ENCODE measurements around the gene LRRC42.
"Not testable (repeated sequence)": the region's sequence is repeated elsewhere in the genome, so short reads cannot be mapped to it uniquely, and the experiment has no call there.

Gene LRRC42

DNA sequence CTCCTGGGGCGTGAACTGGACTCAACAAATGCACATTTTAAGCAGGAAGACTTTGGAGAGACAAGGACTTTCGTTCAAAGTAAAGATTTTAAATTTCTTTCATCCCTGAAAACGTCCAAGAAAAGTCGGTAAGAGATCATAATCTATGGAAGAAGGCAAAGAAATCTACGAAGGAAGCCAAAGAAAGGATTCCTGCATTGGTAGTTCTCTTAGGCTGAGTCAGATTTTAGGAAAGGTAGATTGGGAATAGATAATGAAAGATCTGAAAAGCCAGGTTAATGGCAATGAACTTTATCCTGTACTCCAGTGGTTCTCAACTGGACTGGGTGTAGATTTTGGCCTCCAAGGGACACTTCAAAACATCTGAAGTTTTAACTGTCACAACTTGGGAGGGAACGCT lies 3.1 kb upstream of the LRRC42 start:
- DNase-seq = no peak

DNA sequence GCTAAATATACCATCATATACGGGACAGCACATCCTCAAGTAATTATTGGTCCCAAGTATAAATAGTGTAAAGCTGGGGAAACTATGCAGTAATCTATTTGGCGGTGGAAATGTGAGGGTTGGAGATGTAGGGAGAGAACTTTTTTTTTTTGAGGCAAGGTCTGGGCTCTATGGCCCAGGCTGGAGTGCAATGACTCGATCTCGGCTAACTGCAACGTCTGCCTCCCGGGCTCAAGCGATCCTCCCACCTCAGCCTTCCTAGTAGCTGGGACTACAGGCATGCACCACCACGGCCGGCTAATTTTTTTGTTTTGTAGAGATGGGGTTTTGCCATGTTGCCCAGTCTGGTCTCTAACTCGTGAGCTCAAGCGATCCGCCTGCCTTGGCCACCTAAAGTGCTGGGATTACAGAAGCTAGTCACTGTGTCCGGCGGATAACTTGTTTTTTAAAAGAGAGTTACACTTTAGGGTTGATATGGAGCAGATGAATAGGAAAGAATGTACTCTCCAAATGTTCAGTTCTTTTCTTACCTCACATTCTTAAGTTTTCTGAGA lies 2.6 kb upstream of the LRRC42 start:
- DNase-seq = no peak

DNA sequence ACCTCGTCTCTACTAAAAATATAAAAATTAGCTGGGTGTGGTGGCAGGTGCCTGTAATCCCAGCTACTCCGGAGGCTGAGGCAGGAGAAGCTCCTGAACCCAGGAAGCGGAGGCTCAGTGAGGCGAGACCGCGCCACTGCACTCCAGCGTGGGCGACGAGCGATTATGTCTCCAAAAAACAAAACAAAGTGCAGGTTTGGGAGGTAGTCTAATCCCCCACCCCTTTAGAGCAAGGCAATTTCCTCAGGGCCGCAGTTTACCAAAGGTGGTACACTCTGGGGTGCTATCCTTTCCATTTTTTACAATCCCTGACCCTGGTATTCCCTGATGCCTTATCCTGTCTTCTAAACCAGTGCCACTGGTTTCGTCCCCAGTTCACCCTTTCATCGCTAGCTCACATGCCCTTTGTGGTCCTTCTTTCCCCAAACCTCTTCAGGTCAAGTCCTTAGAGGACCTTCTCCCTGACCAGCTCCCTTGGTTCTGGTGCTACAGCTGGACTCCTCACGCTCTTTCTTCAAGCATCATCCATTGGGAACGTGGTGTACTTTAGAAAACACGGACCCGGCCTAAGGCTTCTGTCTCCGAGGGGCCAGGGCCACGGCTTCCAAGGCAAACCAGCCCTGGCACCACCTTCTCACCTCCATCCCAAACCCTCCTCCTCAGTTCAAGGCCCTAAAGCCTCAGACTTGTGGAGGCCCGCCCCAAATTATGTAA lies 1.5 kb upstream of the LRRC42 start:
- no peak for DNase-seq

DNA sequence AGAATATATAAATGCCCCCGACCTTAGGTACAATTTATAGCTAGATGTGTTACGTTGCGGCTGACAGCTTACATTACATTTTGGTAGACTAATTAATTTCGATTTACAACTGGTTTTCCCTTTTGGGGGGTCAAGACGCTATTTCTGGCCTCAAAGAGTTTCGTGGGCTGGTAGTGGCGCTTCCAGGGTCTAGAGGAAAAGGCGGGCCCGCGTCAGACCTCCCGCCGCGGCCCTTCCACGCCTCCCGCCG lies 1.0 kb upstream of the LRRC42 start:
- peak; percentile 63 for DNase-seq

DNA sequence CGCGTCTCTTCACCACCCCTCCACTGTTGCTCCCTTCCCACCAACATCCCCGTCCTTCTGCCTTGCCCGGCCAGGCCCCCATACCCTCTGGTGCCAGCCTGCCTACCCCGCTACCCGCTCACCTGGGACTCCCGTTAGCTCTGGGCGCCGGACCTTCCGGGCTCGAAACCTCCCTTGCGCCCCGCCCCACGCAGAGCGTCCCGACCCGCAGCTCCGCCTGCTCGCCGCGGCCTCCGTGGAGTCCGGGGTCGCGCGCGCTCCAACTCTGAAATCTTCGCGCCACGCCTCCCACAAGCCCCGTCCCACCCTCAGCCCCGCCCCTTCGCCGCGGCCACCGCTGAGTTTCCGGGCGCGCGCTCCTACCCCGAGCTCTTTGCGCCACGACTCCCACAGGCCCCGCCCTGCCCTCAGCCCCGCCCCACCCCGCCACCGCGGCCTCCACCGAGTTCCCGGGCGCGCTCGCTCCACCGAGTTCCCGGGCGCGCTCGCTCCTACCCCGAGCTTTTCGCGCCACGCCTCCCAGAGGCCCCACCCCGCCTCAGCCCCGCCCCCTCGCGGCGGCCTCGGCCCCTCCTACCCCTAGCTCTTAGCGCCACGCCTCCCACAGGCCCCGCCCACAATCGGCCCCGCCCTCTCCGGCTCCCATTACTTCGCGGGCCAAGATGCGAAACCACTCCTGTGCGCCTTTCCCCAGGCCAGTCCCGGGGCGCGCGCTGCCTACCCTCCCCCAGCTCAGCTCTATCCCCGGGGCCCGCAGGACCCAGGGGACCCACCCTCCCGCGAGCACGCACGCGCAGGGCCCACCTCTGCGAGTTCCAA lies 508 bp upstream of the LRRC42 start, which contains the start of gene IFT25:
TSS of gene IFT25 (minus strand) at position 267 of the 819 bp plus-strand sequence. CDS start 5,617 bp downstream, outside the sequence.
- peak; percentile 90 for DNase-seq

DNA sequence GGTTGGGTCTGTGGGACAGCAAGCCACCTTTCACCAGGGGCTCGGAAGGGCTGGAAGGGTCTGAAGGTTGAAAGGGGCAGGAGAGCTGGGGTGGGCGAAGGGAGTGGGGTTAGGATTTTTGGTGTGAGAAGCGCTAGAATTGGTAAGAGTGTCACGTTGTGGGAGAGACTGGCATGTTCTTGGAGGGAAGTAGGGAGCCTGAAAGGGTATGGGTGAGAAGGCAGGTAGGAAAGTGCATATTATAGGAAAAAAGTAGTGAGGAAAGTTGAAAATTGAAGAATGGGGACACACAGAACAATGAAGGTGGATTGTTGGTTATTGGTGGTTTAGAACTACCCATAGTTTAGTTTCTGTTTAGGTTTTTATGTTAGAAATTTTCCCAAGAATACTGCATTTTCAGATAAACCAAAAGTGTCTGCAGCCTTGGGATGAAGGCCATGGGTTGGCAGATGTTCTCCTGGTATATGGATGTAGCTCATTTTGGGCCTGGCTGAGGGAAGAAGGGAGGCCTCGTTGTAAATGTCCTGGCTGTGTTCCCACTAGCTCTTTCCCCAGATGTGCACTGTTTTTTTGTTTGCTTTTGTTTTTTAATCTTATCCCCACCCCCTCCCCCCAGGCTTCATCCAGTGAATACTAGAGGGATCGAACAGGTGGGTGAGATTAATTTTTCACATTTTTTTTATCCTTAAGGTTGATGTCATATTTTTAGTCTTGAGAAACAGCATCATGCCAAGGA lies 1.2 kb downstream of the LRRC42 start:
- DNase-seq = no peak

DNA sequence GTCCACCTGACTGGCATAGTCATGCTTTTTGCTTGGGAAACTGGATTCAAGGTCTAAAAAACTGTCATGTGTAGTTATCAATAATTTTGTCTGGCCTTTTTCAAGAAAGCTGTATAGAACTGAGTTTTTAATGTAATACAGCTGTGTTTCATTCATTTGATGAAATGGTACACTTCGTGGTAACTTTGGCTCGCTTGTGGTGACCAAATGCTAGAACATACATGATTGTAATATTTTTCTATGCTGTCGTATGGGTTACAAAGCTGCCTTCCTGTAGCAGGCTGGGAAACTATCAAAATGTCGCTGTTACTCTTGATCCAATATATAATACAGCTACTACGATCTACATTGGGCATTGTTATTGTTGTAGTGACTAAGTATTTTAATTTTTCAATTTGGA lies 2.1 kb downstream of the LRRC42 start:
- DNase-seq = no peak

DNA sequence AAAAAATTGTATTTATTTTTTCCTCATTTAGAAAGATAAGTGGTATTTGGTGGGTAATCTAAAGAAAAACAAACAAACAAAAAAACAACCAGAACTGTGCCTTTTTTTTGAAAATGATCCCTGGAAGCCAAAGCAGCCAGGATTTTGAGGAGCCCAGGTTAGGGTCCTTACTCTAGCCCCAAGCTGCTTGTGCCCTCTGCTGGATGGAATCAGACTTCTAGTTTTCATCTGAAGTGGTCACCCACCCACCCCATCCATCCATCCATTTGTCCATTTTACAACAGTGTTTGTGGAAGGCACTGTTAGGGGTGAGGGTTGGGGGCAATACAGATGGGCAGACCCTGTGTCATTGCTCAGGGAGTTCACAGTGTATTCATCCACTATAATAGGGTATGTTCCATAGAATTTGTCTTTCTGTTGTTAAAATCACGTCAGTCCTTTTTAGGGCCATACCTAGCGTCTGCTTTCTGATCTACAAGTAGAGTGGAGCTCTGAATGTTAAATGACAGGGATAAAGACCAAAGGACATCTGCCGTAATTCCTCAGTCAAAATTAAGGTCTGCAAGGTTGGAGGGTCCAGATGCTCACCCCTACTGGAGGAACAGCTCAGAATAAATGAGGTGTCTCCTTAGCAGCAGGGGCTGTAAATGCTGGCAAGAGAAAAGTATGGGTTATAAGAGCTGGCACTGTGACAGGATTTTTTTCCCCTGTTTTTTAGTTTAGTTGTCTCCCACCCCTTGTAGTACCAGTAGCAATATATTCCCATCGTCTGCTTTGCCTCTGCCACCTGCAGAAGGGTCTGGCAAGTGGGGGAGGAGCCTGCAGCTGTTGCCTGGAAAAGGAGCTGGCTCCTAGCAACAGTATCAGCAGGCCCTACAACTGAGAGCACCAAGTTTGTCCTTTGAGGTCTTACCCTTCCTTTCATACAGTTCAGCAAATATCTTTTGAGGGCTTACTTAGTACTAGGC lies 3.2 kb downstream of the LRRC42 start:
- peak; percentile 23 for DNase-seq

DNA sequence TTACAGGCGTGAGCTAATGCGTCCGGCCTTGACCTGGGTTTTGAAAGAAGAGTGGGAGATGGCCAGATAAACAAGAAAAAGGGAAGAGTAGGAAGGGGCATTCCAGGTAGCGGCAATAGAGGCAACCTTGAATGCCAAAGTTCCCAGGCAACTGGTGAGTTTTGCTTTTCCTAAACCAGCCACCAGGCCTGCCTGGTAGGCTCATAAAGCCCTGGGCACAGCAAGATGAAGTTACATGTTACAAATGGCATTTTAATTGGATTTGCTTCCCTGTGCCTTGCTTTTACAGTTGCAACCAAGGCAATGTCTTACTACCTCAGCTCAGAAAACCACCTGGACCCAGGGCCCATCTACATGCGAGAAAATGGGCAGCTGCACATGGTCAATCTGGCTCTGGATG lies 5.5 kb downstream of the LRRC42 start:
- DNase-seq = no peak

DNA sequence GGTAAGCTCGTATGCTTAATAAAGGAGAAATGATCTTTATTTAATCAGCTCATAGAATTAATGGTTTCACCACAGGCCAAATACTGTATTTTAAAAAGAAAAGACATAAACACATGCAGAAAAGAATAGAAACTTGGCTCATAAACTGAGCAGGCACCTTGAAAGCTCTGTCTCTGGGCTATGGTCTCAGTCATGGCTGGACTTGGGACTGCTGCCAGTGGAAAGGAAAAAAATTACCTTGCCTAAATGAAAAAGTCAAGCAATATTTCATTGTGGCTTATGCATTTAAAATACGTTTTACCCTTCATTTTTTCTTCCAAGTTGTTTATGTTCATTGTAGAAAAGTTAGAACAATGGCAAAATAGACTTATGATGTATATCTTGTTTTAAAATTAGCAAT lies 8.0 kb downstream of the LRRC42 start:
- DNase-seq = no peak

DNA sequence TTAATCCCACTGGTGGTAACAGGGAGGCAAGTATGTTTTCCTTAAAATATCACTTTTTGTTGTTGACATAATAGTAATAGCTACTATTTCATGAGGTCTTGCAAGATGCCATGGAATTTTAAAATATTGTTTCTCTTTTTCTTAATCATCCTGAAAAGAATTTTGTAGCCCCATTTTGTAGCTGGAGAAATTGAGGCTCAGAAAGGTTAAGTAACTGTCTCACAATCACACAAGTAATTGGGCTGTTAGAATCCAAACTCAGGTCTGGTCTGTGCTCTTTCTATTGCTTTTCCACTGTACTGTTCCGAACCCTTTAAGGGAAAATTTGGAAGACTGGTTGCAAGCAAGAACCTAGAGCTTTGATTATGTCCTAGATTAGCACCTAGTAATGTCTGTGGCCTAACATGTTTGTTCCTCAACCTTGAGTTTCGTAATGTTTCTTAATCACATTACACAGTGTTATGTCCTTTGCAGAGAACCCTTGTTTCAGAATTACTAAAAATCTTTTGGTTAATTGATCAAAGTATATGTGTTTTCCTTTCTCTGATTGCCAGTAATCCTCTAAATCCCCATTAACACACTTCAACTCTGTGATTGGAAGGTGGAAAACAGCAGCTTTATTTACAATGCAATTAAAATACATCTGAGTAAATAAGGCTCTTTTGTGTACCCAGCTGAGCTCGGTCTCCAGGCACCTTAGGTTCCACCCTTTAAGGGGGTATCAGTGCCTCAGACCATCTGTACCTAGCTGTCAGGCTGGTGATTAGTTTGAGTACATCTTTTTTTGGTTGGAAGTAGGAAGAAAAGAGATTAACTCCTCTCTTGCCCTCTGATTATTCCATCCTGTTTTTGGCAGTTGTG lies 10.4 kb downstream of the LRRC42 start:
- DNase-seq = peak; percentile 96

DNA sequence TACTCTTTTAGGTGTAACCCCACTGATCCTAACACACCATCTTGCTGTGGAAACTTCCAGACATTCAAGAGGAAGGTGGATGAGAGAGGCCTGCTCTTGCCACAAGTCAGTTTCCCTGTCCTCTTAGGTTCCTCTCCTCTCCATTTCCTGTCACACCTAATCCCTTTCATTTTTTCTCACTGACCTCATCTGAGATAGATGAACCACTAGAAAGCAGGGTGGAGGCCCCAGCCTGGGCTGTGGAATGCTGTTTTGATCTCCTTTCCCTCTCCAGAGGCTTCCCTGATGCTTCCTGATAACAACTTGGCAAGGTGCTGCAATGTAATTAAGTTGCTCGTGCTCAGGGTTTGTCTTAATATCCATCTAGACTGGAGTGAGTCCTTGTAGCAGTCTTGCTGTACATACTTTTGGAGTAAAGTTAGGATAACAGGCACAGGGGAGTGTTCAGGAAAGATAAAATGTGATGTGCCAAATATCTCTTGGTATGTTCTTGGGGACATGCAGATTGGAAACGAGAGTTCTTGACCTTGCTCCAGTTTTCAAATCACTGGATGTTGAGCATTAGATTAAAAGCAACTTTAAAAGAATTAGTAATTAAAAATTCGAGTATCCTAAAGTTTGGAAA lies 11.2 kb downstream of the LRRC42 start:
- peak; percentile 79 for DNase-seq

DNA sequence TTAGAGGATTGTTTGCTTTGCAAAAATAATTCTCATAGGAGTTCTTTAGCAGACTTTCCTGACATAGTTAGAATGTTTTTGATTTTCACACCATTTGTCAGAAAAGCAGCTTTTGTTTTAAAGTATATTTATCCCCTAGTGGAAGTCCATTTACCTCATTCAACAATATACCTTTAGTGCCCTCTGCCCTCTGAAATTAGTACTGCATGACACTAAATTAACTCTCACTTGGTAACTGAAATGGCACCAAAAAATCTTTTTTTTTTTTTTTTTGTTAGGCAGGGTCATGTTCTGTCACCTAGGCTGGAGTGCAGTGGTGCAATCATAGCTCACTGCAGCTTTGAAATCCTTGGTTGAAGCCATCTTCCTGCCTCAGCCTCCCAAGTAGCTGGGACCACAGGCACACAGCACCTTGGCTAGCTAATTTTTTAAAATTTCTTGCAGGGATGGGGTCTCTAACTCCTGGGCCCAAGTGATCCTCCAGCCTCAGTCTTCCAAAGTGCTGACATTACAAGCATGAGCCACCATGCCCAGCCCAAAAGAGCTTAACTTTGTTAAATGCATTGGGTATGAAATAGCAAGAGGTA lies 13.6 kb downstream of the LRRC42 start:
- DNase-seq = no peak

DNA sequence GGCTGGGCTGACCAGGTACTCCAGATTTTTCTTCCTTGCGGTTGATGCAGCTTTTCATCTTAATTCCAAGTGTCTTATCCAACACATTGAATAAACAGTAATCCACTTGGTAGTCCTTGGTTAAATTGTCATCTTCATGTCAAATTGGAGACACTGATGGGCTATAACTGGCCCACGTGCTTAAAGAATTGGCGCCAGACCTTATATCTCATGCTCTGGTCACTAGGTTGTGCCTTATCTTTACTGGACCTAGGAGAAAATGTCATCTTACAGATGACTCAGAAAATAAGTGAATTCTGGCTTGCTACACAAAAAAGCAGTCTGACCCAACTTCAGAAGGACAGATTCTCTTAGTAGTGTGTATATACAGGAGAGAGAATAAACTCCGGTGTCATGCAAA lies 16.2 kb downstream of the LRRC42 start:
- no peak for DNase-seq

DNA sequence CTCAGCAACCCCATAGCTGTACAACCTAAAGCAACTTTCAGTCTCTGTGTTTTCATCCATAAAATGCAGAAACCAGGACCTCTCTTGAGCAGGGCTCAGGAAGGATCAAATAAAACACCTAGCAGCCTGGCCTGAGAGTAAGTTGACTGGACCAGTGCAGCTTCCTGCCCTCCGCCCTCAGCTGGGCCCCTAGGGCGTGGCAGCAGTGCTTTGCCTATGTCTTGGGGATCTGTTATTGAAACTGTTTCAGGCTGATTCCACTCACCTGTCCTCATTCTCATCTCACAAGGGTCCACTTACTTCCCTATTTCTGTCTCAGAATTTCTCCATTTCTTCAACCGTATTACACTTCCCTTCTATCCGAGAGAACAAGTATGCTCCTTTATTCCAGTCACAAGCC lies 17.3 kb downstream of the LRRC42 start:
- DNase-seq = no peak

DNA sequence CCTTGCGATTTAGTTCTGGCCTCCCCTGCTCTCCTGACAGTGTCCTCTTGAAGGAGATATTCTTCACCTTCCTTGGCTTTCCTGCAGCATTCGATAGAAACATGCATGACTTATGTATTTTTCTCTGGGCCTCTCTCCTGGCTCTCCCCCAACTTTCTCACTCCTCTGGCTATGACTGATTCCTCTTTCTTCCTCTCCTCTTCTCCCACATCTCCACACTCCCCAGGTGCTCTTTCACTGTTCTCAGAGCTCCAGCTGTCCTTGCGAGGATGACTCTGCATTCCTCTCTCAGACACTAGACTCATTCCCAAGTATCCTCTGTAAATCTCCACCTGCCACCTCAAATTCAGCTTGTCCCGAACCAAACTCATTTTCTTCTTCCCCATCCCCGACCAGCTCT lies 18.0 kb downstream of the LRRC42 start:
- no peak for DNase-seq

DNA sequence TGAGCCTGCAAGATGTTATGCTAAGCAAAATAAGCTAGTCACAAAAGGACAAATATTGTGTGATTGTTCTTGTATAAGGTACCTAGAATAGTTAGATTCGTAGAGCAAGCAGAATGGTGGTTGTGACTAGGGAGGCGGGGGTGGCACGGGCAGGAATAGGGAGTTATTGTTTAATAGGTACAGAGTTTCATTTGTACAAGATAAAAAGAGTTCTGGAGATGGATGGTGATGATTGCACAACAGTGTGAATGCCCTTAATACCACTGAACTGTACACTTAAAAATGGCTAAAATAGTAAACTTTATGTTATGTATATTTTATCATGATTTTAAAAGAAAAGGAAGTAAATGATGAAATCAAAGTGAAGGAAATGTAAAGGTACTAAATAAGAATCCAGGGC lies 20.6 kb downstream of the LRRC42 start:
- no peak for DNase-seq

DNA sequence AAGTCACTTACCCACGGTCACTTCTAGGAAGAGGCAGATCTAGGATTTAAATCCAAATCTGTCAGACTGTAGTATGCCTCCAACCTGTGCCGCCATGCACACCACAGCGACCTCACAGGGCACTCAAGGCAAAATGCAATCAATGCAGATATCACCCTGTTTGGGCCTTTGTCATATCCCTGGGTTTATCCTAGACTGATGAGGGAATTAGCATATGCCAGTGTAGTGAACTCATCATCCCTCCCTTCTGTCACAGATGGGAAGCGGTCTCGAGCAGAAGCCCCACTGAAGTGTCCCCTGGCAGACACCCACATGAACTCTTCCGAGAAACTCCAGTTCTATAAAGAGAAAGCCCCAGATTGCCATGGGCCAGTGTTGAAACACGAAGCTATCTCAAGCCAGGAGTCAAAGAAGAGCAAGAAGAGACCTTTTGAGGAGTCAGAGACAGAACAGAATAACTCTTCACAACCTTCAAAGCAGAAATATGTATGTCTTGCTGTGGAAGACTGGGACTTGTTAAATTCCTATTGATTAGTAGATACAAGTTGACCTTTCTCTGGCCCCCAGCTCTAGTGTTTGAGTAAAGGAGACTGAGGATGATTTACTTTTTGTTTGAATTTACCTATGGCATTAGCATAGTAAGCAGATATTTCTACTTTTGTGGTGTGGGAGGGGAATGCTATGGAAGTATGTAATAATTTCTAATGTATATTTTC lies 21.4 kb downstream of the LRRC42 start:
- no peak for DNase-seq

DNA sequence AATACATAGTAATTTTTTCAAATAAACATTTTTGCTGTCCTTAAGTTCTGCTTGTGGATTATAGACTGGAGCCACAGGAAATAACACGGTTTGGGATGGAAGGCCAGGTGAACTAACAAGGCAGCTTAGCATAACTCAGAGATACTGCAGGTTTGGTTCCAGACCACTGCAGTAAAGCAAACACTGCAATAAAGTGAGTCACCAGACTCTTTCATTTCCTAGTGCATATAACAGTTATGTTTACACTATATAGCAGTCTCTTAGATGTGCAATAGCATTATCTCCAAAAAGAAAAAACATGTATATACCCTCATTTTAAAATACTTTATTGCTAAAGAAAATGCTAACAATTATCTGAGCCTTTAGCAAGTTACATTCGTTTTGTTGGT lies 22.0 kb downstream of the LRRC42 start:
- DNase-seq = no peak

DNA sequence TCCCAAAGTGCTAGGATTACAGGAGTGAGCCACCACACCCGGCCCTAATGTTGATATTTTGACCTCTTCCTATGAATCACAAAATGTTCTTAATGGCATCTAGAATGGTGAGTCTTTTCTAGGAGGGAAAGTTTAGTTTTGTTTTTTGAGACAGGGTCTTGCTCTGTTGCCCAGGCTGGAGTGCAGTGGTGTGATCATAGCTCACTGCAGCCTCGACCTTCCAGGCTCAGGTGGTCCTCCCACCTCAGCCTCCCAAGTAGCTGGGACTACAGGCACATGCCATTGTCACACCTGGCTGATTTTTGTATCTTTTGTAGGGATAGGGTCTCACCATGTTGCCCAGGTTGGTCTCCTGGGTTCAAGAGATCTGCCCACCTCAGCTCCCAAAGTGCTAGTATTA lies 23.2 kb downstream of the LRRC42 start:
- DNase-seq = not testable (repeated sequence)

All from NCI-H748 treated with DMSO at 0.1 percent for 48 hours (cell line).